SH-SY5Y (cell line): ENCODE results near the gene GFOD1.
A peak's percentile ranks its signal among the peaks of the same experiment; 100 is the strongest.

Experiments used
- GATA2 ChIP-seq: IDR thresholded peaks from 2 replicates; pipeline ENCODE4 v1.6.1; 2011; ENCODE audit warnings: mild to moderate bottlenecking, low read depth, low read length
- GATA3 ChIP-seq: IDR thresholded peaks from 2 replicates; pipeline ENCODE4 v1.6.1; 2011; ENCODE audit warnings: low read depth, mild to moderate bottlenecking, low read length, moderate library complexity

GFOD1 gene

GRCh38 chr6:13397359-13398068 is 89.9 kb downstream of the GFOD1 start:
- no peak for TF ChIP-seq GATA3
- TF ChIP-seq GATA2: no peak

GRCh38 chr6:13396241-13396792 is 91.1 kb downstream of the GFOD1 start:
- no peak for TF ChIP-seq GATA3
- TF ChIP-seq GATA2: no peak; the same call in 1 of the 2 replicates

GRCh38 chr6:13395272-13396237 is 91.8 kb downstream of the GFOD1 start:
- peak; percentile 78; the same call in 1 of the 2 replicates for TF ChIP-seq GATA3
- peak; percentile 90 for TF ChIP-seq GATA2

- peak; percentile 75 for TF ChIP-seq GATA2
- TF ChIP-seq GATA3: no peak
These were observed 94.9 kb downstream of the GFOD1 start for GRCh38 chr6:13392462-13392861.

GRCh38 chr6:13391537-13391936 is 95.9 kb downstream of the GFOD1 start:
- TF ChIP-seq GATA3 (no peak), GATA2 (no peak)

- TF ChIP-seq GATA3 (no peak), GATA2 (no peak)
These were observed 96.7 kb downstream of the GFOD1 start for GRCh38 chr6:13390658-13391057.

GRCh38 chr6:13384966-13385365 is 102.4 kb downstream of the GFOD1 start:
- TF ChIP-seq GATA3 (no peak), GATA2 (peak; percentile 64)

GRCh38 chr6:13384506-13384905 is 102.9 kb downstream of the GFOD1 start:
- TF ChIP-seq GATA2 (no peak), GATA3 (no peak)

GRCh38 chr6:13383328-13384163 is 103.9 kb downstream of the GFOD1 start:
- TF ChIP-seq GATA3: no peak
- no peak for TF ChIP-seq GATA2

- TF ChIP-seq GATA2: no peak
- no peak for TF ChIP-seq GATA3
These were observed 106.6 kb downstream of the GFOD1 start for GRCh38 chr6:13380761-13381160.

- TF ChIP-seq GATA2 (no peak), GATA3 (no peak)
These were observed 108.5 kb downstream of the GFOD1 start for GRCh38 chr6:13378669-13379590.

GRCh38 chr6:13377054-13377758 is 110.2 kb downstream of the GFOD1 start:
- TF ChIP-seq GATA2 (no peak), GATA3 (no peak)
